ENCODE results near the gene GNAL.

The GNAL gene

GRCh38 chr18:11780042-11780441 is 91.0 kb downstream of the GNAL start:
- no peak for DNase-seq (ENCODE audit: low spot score)

GRCh38 chr18:11783716-11784331 is 94.8 kb downstream of the GNAL start:
- no peak for DNase-seq (ENCODE audit: low spot score)
- TF ChIP-seq, protein P1, sequence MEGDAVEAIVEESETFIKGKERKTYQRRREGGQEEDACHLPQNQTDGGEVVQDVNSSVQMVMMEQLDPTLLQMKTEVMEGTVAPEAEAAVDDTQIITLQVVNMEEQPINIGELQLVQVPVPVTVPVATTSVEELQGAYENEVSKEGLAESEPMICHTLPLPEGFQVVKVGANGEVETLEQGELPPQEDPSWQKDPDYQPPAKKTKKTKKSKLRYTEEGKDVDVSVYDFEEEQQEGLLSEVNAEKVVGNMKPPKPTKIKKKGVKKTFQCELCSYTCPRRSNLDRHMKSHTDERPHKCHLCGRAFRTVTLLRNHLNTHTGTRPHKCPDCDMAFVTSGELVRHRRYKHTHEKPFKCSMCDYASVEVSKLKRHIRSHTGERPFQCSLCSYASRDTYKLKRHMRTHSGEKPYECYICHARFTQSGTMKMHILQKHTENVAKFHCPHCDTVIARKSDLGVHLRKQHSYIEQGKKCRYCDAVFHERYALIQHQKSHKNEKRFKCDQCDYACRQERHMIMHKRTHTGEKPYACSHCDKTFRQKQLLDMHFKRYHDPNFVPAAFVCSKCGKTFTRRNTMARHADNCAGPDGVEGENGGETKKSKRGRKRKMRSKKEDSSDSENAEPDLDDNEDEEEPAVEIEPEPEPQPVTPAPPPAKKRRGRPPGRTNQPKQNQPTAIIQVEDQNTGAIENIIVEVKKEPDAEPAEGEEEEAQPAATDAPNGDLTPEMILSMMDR (IDR thresholded peaks at IDR 0.05; ENCODE audit: borderline replicate concordance, control extremely low read depth, extremely low read depth, insufficient read depth, missing control alignments): no peak
- in situ Hi-C loops (cut with MboI; ENCODE audit: low sequenced_read_pairs, unreplicated experiment): no loop called here

More at GRCh38 chr18:11780042-11780441, 91.0 kb downstream of the GNAL start:
- TF ChIP-seq, protein P1 (IDR thresholded peaks at IDR 0.05; ENCODE audit: borderline replicate concordance, control extremely low read depth, extremely low read depth, insufficient read depth, missing control alignments): no peak
- in situ Hi-C loops (cut with MboI; ENCODE audit: low sequenced_read_pairs, unreplicated experiment): no loop called here

DNA sequence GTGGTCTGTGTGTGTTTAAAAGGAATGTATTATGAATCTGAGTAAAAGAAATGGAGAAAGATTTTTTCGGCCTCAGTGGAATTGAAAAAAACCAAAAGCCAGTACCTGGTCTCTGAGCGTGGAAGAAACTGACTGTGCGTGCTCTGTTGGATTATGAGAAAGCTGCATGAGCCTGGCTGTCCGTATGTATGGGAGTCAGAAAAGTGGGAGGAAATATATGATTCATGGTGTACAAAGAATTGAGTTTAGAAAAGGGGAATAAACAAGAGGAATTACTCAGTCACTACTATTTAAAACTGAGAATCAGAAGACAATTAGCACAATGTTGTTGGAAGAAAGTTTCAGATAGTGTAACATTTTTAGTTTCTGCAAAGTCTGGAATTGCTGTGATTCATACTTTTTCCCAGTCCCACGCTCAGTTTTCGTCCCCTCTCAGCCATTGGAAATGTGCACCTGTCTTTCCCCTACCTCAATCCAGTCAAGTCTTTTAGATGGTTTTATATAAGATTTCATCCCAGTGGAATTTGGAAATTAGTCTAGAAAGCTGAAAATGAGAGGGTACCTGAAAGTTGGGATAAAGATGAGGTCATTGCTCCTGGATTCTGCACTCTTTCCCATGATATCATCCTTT is 95.7 kb downstream of the GNAL start:
- no peak for DNase-seq (ENCODE audit: low spot score)
- in situ Hi-C loops (cut with MboI; ENCODE audit: low sequenced_read_pairs, unreplicated experiment): no loop called here
- TF ChIP-seq, protein P1 (IDR thresholded peaks at IDR 0.05; ENCODE audit: borderline replicate concordance, control extremely low read depth, extremely low read depth, insufficient read depth, missing control alignments): no peak

- no peak for DNase-seq (ENCODE audit: low spot score)
- TF ChIP-seq, protein P1 (IDR thresholded peaks at IDR 0.05; ENCODE audit: borderline replicate concordance, control extremely low read depth, extremely low read depth, insufficient read depth, missing control alignments): no peak
- in situ Hi-C loops (cut with MboI; ENCODE audit: low sequenced_read_pairs, unreplicated experiment): no loop called here
These were observed 96.5 kb downstream of the GNAL start for GRCh38 chr18:11785444-11786055.

DNA sequence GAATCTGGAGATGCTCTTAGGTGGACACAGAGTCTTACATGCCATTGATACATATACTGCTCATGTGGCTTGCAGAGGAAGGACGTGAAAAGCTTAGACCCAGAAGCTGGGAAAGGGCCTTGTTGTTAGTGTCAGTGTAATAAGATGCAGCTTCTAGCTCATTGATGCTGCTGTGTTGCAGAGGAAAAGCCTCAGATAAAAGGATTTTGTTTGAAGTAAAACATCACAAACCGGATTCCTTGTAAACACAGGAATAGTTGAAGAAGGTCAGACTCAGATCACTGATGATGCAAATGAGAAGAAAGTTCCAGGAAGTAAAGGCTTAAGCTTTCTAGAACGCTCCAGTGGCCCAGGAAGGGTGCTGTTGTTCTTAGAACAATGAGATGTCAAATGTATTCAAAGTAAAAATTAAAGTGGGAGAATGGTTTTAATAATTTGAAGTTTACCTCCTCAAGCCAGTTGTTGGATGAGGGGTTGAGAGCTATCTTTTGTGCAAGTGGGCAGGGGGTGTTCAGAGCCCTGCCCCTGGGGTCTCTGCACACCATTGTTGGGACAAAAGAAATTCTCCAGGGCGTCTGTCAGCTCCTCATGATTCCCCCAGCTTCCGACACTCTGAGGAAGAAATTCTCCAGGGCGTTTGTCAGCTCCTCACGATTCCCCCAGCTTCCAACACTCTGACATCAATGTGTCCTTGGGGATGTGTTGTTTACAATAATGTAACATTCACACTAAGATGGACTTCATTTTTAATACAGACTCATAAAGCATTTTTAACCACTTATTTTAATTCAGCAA is 100.8 kb downstream of the GNAL start:
- DNase-seq (ENCODE audit: low spot score): no peak
- in situ Hi-C loops (cut with MboI; ENCODE audit: low sequenced_read_pairs, unreplicated experiment): no loop called here
- TF ChIP-seq, protein P1 (IDR thresholded peaks at IDR 0.05; ENCODE audit: borderline replicate concordance, control extremely low read depth, extremely low read depth, insufficient read depth, missing control alignments): no peak

DNA sequence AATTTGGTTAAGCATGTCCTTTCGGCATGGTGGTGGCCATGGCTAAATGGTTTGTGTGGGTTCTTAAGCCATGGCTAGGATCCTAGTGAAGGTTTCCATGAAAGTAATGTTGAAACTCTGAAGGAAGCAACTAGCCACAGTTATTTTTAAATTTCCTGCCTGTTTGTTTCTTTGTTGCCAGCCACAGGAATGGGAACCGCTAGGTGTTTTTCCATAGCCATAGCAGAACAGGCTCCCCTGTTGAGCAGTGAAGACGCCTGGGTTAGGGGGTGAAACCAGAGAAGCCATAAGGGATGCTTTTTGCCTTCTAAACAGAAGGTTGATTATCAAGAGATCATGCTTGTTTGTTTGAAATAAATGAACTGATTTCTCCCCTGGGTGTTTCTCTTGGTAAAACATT is 102.1 kb downstream of the GNAL start:
- TF ChIP-seq, protein P1 (IDR thresholded peaks at IDR 0.05; ENCODE audit: borderline replicate concordance, control extremely low read depth, extremely low read depth, insufficient read depth, missing control alignments): no peak
- in situ Hi-C loops (cut with MboI; ENCODE audit: low sequenced_read_pairs, unreplicated experiment): no loop called here
- no peak for DNase-seq (ENCODE audit: low spot score)
